HCEC 1CT (cell line): ENCODE results near the gene OAF.
A peak's percentile ranks its signal among the peaks of the same experiment; 100 is the strongest.
"Not testable (repeated sequence)": the region's sequence is repeated elsewhere in the genome, so short reads cannot be mapped to it uniquely, and the experiment has no call there.

Experiments used
- DNase-seq: peaks from one replicate; pipeline ENCODE4 v3.0.0-alpha.2; 2017

OAF gene

GRCh38 chr11:120210626-120211521, at the start of gene OAF:
Gene OAF, plus strand, starts transcription at chr11:120211032. Its CDS starts 248 bp downstream, at chr11:120211280.
- peak; percentile 86 for DNase-seq

DNA sequence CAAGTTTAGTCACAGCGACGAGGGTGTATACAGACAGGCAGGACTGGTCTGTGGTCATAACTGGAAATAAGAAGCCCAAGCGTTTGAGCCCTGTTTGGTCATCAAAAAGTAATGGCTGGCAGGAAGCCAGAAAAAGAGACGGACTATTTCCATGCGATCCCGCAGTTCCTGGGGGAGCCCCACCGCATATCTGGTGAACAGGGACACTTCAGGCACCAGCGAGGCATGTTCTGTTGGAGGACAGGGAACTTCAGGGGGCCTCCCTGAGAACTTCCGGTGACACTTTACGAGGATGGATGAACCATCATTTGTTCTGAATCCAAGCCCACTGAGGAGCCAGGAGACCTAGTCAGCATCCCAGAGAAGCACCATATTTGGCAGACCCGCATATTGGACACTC, 43.2 kb upstream of the OAF start:
- DNase-seq = no peak

GRCh38 chr11:120168108-120168959, 42.5 kb upstream of the OAF start:
- no peak for DNase-seq

DNA sequence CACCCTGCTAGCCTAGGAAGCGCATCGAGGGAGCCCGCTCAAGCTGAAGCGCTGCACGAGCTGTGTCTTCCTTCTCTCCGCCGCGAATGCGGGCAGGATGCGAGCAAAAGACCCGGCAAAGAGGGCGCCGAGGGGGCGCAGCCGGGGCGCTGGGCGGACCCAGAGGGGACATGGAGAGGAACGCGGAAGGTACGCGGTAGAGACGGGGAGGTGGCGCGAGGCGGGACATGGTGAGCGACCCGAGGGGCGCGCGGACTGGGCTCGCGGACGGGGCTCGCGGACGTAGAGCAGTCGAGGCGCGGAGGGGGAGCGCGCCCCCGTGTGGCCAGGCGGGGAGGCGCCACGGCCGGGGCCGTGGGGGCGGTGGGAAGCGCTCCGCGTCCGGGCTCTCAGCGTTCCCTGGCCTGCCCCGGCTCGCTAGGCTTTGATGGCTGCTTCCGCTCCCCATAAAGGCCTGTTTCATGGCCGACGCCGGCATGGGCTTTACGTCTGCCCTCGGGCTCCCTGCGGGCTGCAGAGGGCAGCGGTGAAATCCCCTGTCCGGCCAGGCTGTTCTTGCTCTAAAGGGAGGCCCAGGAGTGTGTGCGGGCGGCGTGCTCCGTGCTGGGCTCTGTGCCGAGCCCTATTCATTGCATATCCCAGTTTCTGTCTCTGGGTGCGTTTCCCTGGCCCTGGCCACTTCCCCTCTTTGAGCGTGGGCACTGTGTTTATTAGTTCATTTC, 41.7 kb upstream of the OAF start:
- DNase-seq = peak; percentile 27

- no peak for DNase-seq
Measured at GRCh38 chr11:120169981-120170698, 40.7 kb upstream of the OAF start.

DNA sequence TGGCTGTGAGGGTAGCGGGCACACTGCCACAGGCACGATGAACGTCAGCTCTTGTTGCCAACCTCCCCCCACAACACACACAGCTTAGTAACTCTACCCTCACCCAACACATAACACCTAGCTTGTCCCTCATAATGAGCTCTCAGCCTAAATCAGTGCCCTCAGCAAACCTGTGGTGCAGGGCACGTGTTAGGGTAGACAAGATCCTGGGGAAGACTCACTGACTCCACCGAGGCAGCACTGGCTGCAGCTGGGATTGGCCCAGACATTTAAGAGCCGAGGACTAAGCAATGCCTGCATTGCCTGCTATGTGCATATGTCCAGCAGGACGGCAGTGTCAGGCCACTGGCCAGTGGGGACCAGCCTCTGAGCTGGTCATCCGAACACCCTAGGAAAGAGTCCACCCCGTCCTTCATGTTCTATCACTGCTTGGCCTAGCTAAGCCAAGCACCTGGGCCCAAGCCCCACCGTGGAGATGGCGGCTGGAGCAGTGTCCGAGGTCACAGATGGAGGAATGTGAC, 40.0 kb upstream of the OAF start:
- no peak for DNase-seq

- DNase-seq = peak; percentile 57
Measured at GRCh38 chr11:120172054-120172911, 38.5 kb upstream of the OAF start.

DNA sequence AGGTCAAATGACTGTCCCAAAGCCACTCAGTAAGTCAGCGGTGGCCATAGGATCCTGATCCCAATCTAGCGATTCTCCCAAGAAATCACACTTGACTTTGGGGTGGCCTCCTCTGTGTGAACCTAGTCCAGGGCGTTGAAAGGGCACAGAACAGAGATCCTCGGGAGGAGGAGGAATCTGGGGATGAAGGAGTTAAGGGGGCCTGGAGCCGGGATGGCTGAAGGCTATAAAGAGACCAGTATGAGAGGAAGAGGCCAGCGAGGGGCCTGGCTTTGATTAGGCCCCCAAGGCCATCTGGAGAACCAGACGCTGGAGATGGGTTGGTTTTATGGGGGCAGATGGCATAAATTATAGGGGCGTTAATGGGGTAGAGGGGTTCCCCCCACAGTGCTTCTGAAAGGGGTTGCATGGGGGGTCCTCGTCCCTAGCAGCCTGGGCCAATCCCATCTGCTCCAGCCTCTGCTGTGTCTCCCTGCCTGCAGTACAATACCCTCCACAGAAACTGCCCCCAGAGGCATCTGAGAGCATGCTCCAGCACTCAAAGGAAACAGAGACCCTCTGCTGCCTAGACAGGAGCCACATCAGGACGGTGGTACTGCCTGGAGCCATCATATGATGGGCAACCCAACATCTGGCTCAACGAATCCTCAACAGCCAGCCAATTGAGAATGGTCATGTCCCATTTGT, 37.7 kb upstream of the OAF start:
- DNase-seq = no peak

GRCh38 chr11:120173807-120174206, 37.0 kb upstream of the OAF start:
- DNase-seq = no peak

DNA sequence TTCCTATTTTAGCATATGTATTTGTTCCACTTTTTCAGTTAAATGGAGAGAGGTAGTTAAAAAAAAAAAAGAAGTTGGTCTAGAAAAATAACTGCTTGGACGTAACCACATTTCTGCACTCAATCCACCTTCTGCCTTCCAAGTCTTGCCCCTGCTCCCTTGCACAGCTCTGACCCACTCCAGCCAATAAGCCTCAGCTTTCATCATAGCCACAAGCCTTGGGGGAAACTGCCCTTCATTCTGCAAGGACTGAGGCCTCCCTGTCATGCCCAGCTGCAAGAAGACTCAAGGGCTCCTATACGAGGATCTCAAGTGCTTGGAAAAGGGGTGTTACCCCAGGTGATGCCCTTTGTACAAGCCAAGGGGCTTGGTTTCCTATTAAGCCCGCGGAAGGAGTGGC, 36.0 kb upstream of the OAF start:
- DNase-seq = no peak

GRCh38 chr11:120178561-120179056, 32.2 kb upstream of the OAF start:
- no peak for DNase-seq

- no peak for DNase-seq
Measured at GRCh38 chr11:120179057-120179672, 31.7 kb upstream of the OAF start.

GRCh38 chr11:120180063-120180462, 30.8 kb upstream of the OAF start:
- DNase-seq = not testable (repeated sequence)

DNA sequence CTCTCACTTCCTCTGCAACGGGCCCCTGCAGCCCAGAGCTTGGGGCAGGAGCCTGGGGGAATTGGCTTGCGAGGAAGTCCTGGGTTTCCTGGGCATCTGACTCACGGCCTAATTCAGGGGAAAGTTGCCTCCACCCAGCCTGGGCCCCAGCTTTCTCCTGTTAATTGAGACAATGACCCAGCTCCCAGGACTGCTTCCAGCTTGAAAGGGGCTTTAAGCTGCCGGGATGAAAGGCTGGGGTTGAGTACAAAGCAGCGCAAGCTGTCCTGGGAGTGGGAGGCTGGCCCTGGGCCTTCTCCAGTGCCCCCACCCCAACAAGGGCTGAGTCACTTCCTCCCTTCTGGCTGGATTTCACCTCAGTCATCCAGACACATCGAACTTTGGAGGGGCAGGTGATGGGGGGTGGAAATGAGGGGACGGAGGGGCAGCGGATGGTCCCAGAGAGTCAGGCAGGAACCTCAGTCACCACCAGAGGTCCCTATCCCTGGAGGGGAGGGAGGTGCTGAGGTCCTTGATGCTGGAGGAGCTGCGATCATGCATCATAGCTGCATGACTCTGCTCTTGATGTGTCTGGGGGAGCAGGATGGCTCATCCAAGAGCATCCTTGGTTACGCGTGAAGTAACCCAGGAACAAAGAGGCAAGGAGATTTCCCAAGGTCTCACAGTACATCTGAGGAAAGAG, 30.1 kb upstream of the OAF start:
- DNase-seq = peak; percentile 52

- no peak for DNase-seq
Measured at GRCh38 chr11:120181376-120181975, 29.4 kb upstream of the OAF start.

DNA sequence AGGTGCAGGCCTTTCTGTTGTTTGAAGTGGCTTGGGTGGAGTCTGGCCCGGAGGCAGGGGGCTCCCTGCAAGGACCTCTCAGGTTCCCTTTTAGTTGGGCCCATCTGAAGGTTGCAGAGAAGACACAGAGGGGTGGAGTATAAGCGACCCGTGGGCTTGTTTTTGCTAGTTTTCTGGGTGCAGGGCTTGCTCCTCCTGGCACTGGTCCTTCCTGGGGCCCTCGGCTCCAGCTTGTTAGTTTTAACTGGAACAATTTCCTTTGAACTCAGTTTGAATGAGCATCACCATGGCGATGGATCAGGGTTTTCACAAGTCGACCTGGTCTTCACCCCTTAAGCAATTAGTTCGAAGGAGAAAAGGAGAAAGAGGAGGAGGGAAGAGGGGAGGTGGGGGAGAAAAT, 28.5 kb upstream of the OAF start:
- no peak for DNase-seq

DNA sequence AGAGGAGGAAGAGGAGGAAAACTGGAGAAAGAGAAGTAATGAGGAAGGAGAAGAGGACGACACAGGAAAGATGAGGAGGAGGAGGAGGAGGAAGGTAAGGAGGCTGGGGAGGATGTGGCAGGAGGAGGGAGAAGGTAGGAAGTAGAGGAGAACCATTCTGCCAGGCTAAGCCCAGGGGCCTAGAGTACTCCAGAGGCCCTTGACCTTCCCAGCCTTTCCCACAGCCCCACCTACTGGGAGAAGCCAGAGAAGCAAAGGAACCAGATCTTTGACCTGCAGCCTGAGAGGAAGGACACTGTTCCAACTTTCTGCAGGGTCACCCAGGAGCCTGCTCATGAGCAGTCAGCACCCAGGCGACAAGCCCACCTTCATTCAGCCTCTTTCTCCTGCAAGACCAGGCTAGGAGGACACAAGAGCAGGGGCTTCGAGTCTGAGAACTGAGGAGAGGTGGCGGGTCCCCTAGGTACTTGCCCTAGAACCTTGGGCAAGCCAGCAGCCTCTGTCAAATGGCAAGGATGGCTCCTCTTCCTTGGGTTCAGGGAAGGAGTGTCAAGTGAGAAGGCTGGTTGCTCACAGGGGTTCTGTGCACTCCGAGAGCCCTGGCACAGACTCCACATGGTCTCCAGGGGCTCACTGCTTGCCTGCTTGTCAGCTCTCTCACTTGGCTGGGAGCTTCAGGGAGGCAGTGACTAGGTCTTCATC, 27.9 kb upstream of the OAF start:
- DNase-seq = peak; percentile 23

DNA sequence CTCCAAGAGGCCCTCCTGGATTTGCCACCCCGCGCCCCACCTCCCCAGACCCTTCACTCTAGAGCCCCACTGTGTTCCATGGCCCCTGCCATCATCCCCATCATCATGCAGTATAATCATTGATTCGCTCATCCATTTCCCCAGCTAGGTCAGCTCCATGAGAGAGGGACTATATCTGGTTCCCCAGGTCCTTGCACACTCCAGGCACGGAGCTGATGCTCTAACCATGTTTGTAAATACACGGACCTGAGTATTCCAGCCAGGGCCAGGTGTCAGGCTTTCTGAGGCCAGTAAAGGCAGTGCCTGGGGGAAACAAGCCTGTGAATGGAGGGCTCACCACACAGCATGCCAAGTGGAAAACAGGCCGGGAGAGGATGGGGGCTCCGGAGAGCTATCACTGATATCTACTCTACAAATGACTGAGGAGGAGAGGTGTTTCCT, 27.1 kb upstream of the OAF start:
- DNase-seq = no peak
